Measurements from ENCODE around the gene PLCB4. TPM values are rescaled to one million over a fixed set of nuclear protein-coding genes. Genes with fewer than 3 reads are reported as not detected.

The PLCB4 gene
- total RNA-seq, 1 donor from 2014 or later, result 10.5 TPM

DNA sequence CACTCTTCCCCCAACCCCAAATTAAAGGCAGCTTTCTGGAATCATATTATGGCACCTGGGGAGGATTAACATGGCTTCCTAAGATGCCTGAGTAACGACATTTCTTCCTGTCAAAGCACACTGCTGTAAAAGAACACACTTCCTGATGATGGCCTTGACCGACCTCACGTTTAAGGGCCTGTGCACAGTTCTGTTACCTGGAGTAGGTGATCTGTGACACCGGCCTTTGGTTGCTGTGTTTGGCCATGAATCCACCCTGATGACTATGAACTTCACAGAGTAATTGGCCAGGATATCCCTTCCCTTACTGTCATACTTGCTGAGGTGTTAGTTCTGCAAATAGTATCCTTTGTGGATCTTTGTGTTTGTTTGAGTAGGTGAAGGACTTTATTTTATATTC, 45.8 kb downstream of the PLCB4 start:
- Mint-ChIP-seq H3K27ac (ENCODE audit: unreplicated experiment) (no peak overlapping the region), H3K4me1 (ENCODE audit: unreplicated experiment) (peaks cover 8% of the 10 kb centered on the region), H3K36me3 (ENCODE audit: low read depth, unreplicated experiment) (no peaks in the 10 kb centered on the region), H3K4me3 (ENCODE audit: unreplicated experiment) (no peak overlapping the region), H3K27me3 (ENCODE audit: unreplicated experiment) (no peaks in the 10 kb centered on the region), H3K9me3 (ENCODE audit: unreplicated experiment) (no peaks in the 10 kb centered on the region)
- no peak for TF ChIP-seq CTCF (IDR thresholded peaks at IDR 0.05; ENCODE audit: unreplicated experiment)
- no peak for DNase-seq (ENCODE audit: low spot score)

DNA sequence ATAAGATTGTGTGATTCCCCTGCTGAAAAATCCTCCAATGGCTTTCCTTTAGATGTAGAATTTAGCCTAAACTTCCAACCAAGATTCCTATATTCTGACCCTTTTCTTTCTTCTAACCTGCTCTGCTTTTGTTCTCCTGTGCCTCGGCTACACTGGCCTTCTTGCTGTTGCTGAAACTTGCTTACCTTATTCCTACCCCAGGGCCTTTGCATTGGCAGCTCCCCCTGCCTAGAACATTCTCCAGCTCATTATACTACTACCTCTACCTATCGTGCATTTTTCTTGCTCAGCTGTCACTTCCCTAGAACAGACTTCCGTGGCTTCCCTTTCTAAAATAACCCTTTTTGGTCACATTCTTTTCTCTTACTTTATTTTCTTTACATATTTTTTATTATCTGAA, 48.7 kb downstream of the PLCB4 start:
- no peak for DNase-seq (ENCODE audit: low spot score)
- TF ChIP-seq CTCF (IDR thresholded peaks at IDR 0.05; ENCODE audit: unreplicated experiment), result no peak
- H3K9me3 Mint-ChIP-seq (ENCODE audit: unreplicated experiment), result no peaks in the 10 kb centered on the region
- H3K27ac Mint-ChIP-seq (ENCODE audit: unreplicated experiment), result no peak overlapping the region
- peaks cover 3% of the 10 kb centered on the region for H3K36me3 Mint-ChIP-seq (ENCODE audit: low read depth, unreplicated experiment)
- H3K4me3 Mint-ChIP-seq (ENCODE audit: unreplicated experiment), result no peak overlapping the region
- peaks cover 8% of the 10 kb centered on the region for H3K4me1 Mint-ChIP-seq (ENCODE audit: unreplicated experiment)
- peaks cover 3% of the 10 kb centered on the region for H3K27me3 Mint-ChIP-seq (ENCODE audit: unreplicated experiment)

GRCh38 chr20:9119776-9120175, 50.9 kb downstream of the PLCB4 start:
- TF ChIP-seq CTCF (IDR thresholded peaks at IDR 0.05; ENCODE audit: unreplicated experiment), result no peak
- Mint-ChIP-seq H3K4me1 (ENCODE audit: unreplicated experiment) (peaks cover under 1% of the 10 kb centered on the region), H3K9me3 (ENCODE audit: unreplicated experiment) (no peaks in the 10 kb centered on the region), H3K36me3 (ENCODE audit: low read depth, unreplicated experiment) (peaks cover 3% of the 10 kb centered on the region), H3K4me3 (ENCODE audit: unreplicated experiment) (no peak overlapping the region), H3K27me3 (ENCODE audit: unreplicated experiment) (peaks cover 3% of the 10 kb centered on the region), H3K27ac (ENCODE audit: unreplicated experiment) (no peak overlapping the region)
- no peak for DNase-seq (ENCODE audit: low spot score)

GRCh38 chr20:9121211-9121610, 52.3 kb downstream of the PLCB4 start:
- Mint-ChIP-seq H3K4me3 (ENCODE audit: unreplicated experiment) (no peak overlapping the region), H3K27ac (ENCODE audit: unreplicated experiment) (no peak overlapping the region), H3K4me1 (ENCODE audit: unreplicated experiment) (no peaks in the 10 kb centered on the region), H3K27me3 (ENCODE audit: unreplicated experiment) (peaks cover 3% of the 10 kb centered on the region), H3K9me3 (ENCODE audit: unreplicated experiment) (no peaks in the 10 kb centered on the region), H3K36me3 (ENCODE audit: low read depth, unreplicated experiment) (peaks cover 3% of the 10 kb centered on the region)
- TF ChIP-seq CTCF (IDR thresholded peaks at IDR 0.05; ENCODE audit: unreplicated experiment), result no peak
- no peak for DNase-seq (ENCODE audit: low spot score)

- Mint-ChIP-seq H3K27ac (ENCODE audit: unreplicated experiment) (no peak overlapping the region), H3K27me3 (ENCODE audit: unreplicated experiment) (peaks cover 3% of the 10 kb centered on the region), H3K4me1 (ENCODE audit: unreplicated experiment) (no peaks in the 10 kb centered on the region), H3K36me3 (ENCODE audit: low read depth, unreplicated experiment) (peaks cover 3% of the 10 kb centered on the region), H3K4me3 (ENCODE audit: unreplicated experiment) (no peak overlapping the region), H3K9me3 (ENCODE audit: unreplicated experiment) (no peaks in the 10 kb centered on the region)
- TF ChIP-seq CTCF (IDR thresholded peaks at IDR 0.05; ENCODE audit: unreplicated experiment), result no peak
- no peak for DNase-seq (ENCODE audit: low spot score)
These were observed 53.7 kb downstream of the PLCB4 start for GRCh38 chr20:9122571-9122970.

Measured in endothelial cell (in vitro differentiated cells).